ENCODE data around the gene DNAH1. TPM values are rescaled to one million over a fixed set of nuclear protein-coding genes. Genes with fewer than 3 reads are reported as not detected.

The DNAH1 gene
- total and polyA plus RNA-seq, 2 of the 4 experiments (the other 2 are of a cell fraction), result 2.0 to 4.0 TPM

DNA sequence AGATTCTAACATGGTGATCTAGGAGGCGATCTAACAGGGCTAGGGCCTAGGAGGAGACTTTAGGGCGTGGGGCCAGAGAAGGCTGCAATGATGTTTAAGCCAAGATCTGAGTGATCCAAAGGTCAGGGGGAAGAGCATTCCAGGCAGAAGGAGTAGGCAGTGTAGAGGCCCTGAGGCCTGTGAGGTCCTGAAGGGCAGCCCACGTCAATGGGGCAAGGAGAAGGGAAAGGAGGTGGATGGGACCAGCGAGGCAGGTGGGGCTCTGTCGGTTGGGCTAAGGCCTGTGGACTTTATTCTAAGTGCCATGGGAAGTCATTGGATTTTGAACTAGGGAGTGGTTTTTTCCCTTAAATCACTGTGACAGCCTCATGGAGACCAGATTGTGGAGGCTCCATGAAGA is 10.2 kb upstream of the DNAH1 start:
- POLR2A ChIA-PET (ENCODE audit: unreplicated experiment), result no interaction called here
- intact Hi-C loops (cut with micrococcal nuclease) (no loop called here), in situ Hi-C loops (cut with MboI; ENCODE audit: low sequenced_read_pairs) (no loop called here)

More for the DNA sequence above, 10.2 kb upstream of the DNAH1 start:
- H3K9ac ChIP-seq (ENCODE audit: low read depth, low read length), result no peak overlapping the region
- H4K20me1 ChIP-seq (ENCODE audit: insufficient read depth, low read length), result no peaks in the 10 kb centered on the region; the same call in none of the 2 replicates
- TF ChIP-seq NFE2L2 (IDR thresholded peaks at IDR 0.05; ENCODE audit: low read depth, low read length) (no peak), RCOR1 (IDR thresholded peaks at IDR 0.05; ENCODE audit: insufficient replicate concordance, low read length) (no peak), RAD21 (IDR thresholded peaks at IDR 0.05; ENCODE audit: low read length) (no peak), MAFK (IDR thresholded peaks at IDR 0.05; ENCODE audit: low read depth, low read length) (no peak), SMC3 (IDR thresholded peaks at IDR 0.05; ENCODE audit: low read depth, low read length) (no peak), RFX5 (IDR thresholded peaks at IDR 0.05; ENCODE audit: low read depth, low read length) (no peak), CEBPB (IDR thresholded peaks at IDR 0.05; ENCODE audit: low read depth, low read length) (no peak), CHD1 (IDR thresholded peaks at IDR 0.05; ENCODE audit: low read depth, low read length) (no peak), BHLHE40 (IDR thresholded peaks at IDR 0.05; ENCODE audit: low read depth, low read length) (no peak), FOS (IDR thresholded peaks at IDR 0.05; ENCODE audit: low read depth, low read length) (no peak), MAZ (IDR thresholded peaks at IDR 0.05; ENCODE audit: borderline replicate concordance, low read depth, low read length) (no peak), POLR2A (IDR thresholded peaks at IDR 0.05; ENCODE audit: low read depth, low read length) (no peak), MXI1 (IDR thresholded peaks at IDR 0.05; ENCODE audit: borderline replicate concordance, low read depth, low read length) (no peak)
- TF ChIP-seq, protein P1, sequence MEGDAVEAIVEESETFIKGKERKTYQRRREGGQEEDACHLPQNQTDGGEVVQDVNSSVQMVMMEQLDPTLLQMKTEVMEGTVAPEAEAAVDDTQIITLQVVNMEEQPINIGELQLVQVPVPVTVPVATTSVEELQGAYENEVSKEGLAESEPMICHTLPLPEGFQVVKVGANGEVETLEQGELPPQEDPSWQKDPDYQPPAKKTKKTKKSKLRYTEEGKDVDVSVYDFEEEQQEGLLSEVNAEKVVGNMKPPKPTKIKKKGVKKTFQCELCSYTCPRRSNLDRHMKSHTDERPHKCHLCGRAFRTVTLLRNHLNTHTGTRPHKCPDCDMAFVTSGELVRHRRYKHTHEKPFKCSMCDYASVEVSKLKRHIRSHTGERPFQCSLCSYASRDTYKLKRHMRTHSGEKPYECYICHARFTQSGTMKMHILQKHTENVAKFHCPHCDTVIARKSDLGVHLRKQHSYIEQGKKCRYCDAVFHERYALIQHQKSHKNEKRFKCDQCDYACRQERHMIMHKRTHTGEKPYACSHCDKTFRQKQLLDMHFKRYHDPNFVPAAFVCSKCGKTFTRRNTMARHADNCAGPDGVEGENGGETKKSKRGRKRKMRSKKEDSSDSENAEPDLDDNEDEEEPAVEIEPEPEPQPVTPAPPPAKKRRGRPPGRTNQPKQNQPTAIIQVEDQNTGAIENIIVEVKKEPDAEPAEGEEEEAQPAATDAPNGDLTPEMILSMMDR (conservative IDR thresholded peaks at IDR 0.05; ENCODE audit: low read depth, low read length), result no peak
- TF ChIP-seq, protein P2, sequence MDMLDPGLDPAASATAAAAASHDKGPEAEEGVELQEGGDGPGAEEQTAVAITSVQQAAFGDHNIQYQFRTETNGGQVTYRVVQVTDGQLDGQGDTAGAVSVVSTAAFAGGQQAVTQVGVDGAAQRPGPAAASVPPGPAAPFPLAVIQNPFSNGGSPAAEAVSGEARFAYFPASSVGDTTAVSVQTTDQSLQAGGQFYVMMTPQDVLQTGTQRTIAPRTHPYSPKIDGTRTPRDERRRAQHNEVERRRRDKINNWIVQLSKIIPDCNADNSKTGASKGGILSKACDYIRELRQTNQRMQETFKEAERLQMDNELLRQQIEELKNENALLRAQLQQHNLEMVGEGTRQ (IDR thresholded peaks at IDR 0.05; ENCODE audit: low read depth, low read length), result no peak
- TF ChIP-seq, protein P3, sequence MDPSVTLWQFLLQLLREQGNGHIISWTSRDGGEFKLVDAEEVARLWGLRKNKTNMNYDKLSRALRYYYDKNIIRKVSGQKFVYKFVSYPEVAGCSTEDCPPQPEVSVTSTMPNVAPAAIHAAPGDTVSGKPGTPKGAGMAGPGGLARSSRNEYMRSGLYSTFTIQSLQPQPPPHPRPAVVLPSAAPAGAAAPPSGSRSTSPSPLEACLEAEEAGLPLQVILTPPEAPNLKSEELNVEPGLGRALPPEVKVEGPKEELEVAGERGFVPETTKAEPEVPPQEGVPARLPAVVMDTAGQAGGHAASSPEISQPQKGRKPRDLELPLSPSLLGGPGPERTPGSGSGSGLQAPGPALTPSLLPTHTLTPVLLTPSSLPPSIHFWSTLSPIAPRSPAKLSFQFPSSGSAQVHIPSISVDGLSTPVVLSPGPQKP (IDR thresholded peaks at IDR 0.05; ENCODE audit: borderline replicate concordance, low read depth, low read length), result no peak
- H2BK5ac ChIP-seq (ENCODE audit: low read depth, low read length, poor library complexity, severe bottlenecking), result no peak overlapping the region
- H2AK5ac ChIP-seq (ENCODE audit: low read depth, low read length), result no peak overlapping the region
- H2BK20ac ChIP-seq (ENCODE audit: low read depth, low read length), result no peak overlapping the region
- dilution Hi-C loops (cut with HindIII; ENCODE audit: low sequenced_read_pairs, unreplicated experiment), result no loop called here
- H3K79me1 ChIP-seq (ENCODE audit: low read depth in 1 of 2, low read length in 2 of 2), result no peaks in the 10 kb centered on the region
- CTCF ChIA-PET, result no interaction called here
- no peak overlapping the region for H3K56ac ChIP-seq (ENCODE audit: extremely low read depth, insufficient read depth, low read length)
- H3K18ac ChIP-seq (ENCODE audit: low read depth, low read length), result no peak overlapping the region
- peaks cover 2% of the 10 kb centered on the region for H3K9me1 ChIP-seq (ENCODE audit: insufficient read depth, low read length)
- no peak overlapping the region for H4K5ac ChIP-seq (ENCODE audit: low read depth, low read length)
- H2AFZ ChIP-seq (replicated peaks; ENCODE audit: low read length, poor library complexity), result no peak overlapping the region
- H3K23ac ChIP-seq (ENCODE audit: low read depth, low read length), result no peak overlapping the region
- no peaks in the 10 kb centered on the region for H3K9me3 ChIP-seq (ENCODE audit: control insufficient read depth, insufficient read depth, low read length)
- no peak overlapping the region for H4K8ac ChIP-seq (ENCODE audit: low read depth in 2 of 2, low read length in 2 of 2)
- H2BK120ac ChIP-seq (ENCODE audit: low read depth, low read length), result no peak overlapping the region
- no TSS peak for BruUV-seq (replicated peaks)
- H3K4ac ChIP-seq (ENCODE audit: low read depth, low read length), result no peak overlapping the region
- no peak overlapping the region for H3K4me3 ChIP-seq (ENCODE audit: insufficient read depth, low read depth, low read length)
- no peak overlapping the region for H2BK15ac ChIP-seq (ENCODE audit: low read depth, low read length)
- no peak for ATAC-seq (ENCODE audit: low read depth)
- WGBS, 2 experiments (ENCODE audit: extremely low coverage in 2 of 2, insufficient read length in 1 of 2), result 87% methylated on average over 4 of the region's 5 CpGs; no CpG with 5 or more reads in 1 of the 2 experiments
- H3K4me1 ChIP-seq (ENCODE audit: control insufficient read depth, insufficient read depth, low read length), result peaks cover 1% of the 10 kb centered on the region
- no peak for DNase-seq
- H3K27me3 ChIP-seq (ENCODE audit: control insufficient read depth, insufficient read depth, low read length), result no peaks in the 10 kb centered on the region
- no peak overlapping the region for H4K91ac ChIP-seq (ENCODE audit: insufficient read depth, low read depth, low read length)
- no peak overlapping the region for H3K14ac ChIP-seq (replicated peaks; ENCODE audit: low read depth, low read length)
- no peak overlapping the region for H3K4me2 ChIP-seq (ENCODE audit: low read depth, low read length)
- H3K36me3 ChIP-seq (ENCODE audit: control insufficient read depth, insufficient read depth, low read length), result peaks cover 3% of the 10 kb centered on the region; the same call in 1 of the 2 replicates
- no peak overlapping the region for H3K27ac ChIP-seq (ENCODE audit: insufficient read depth, low read length)
- H2AK9ac ChIP-seq (replicated peaks; ENCODE audit: low read depth, low read length, poor library complexity), result no peak overlapping the region
